Esophagus muscularis mucosa (tissue), 3 donors: ENCODE measurements around the gene RPSA.

ENCODE experiments used
- POLR2AphosphoS5 ChIP-seq, 2 donors: sonication (generic); formaldehyde crosslinking; IDR thresholded peaks; one replicate each; pipeline ENCODE4 v1.6.1; 2017; ENCODE audit warnings: antibody characterized with exemption in 2 of 2
- TF ChIP-seq, protein P1 (sequence below), 3 experiments: fragments of 200-600 bp in 2 of 3; fragments of 450-650 bp in 1 of 3; sonication (generic) in 2 of 3; IDR thresholded peaks; one replicate each; pipeline ENCODE4 v1.5.1; 2017 to 2019; ENCODE audit warnings: antibody characterized with exemption in 3 of 3, mild to moderate bottlenecking in 2 of 3, moderate library complexity in 1 of 3

DNA sequence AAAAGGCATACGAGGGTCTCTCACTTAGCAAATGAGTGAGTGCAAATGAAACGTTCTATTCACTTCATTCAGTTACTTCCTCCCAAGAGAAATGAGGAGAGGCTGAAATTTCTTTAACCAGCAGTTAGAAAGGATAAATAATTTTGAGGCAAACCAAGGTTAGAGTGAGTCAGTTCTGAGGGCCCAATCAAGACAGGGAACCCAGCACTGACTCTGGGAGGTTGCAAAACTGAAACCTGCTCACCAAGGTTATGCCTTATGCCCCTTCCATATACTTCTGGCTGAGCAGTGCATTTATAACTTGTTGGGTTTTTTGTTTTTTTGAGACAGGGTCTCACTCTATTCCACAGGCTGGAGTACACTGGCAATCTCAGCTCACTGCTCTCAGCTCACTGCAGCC is 4.5 kb upstream of the RPSA start:
- TF ChIP-seq, protein P1, sequence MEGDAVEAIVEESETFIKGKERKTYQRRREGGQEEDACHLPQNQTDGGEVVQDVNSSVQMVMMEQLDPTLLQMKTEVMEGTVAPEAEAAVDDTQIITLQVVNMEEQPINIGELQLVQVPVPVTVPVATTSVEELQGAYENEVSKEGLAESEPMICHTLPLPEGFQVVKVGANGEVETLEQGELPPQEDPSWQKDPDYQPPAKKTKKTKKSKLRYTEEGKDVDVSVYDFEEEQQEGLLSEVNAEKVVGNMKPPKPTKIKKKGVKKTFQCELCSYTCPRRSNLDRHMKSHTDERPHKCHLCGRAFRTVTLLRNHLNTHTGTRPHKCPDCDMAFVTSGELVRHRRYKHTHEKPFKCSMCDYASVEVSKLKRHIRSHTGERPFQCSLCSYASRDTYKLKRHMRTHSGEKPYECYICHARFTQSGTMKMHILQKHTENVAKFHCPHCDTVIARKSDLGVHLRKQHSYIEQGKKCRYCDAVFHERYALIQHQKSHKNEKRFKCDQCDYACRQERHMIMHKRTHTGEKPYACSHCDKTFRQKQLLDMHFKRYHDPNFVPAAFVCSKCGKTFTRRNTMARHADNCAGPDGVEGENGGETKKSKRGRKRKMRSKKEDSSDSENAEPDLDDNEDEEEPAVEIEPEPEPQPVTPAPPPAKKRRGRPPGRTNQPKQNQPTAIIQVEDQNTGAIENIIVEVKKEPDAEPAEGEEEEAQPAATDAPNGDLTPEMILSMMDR (IDR thresholded peaks at IDR 0.05) = no peak
- TF ChIP-seq POLR2AphosphoS5 (IDR thresholded peaks at IDR 0.05) = no peak
